H1 (cell line): ENCODE results near the gene TEX29. TPM values are rescaled to one million over a fixed set of nuclear protein-coding genes. Genes with fewer than 3 reads are reported as not detected.

Source experiments
- BACH1 ChIP-seq: IDR thresholded peaks from 2 replicates; pipeline ENCODE4 v1.6.1; 2012; ENCODE audit warnings: low read length, improper control_type of control experiment
- CREB1 ChIP-seq: IDR thresholded peaks from 2 replicates; pipeline ENCODE4 v1.6.1; 2012; ENCODE audit warnings: inconsistent platforms
- E2F6 ChIP-seq: IDR thresholded peaks from 2 replicates; pipeline ENCODE4 v1.6.1; 2012; ENCODE audit warnings: inconsistent platforms
- MAX ChIP-seq: IDR thresholded peaks from 2 replicates; pipeline ENCODE4 v1.6.1; 2012; ENCODE audit warnings: inconsistent platforms
- NANOG ChIP-seq: IDR thresholded peaks from 2 replicates; pipeline ENCODE4 v1.6.1; 2011; ENCODE audit warnings: low read length, low read depth, mild to moderate bottlenecking, inconsistent platforms; ENCODE audit not compliant: insufficient read depth, poor library complexity, severe bottlenecking
- SP4 ChIP-seq: IDR thresholded peaks from 2 replicates; pipeline ENCODE4 v1.6.1; 2012; ENCODE audit warnings: low read length, inconsistent platforms
- polyA plus RNA-seq, 7 experiments: library from polyadenylated mRNA; depleted of rRNA in 3 of 7; stranded (reverse) in 5 of 7; unstranded in 2 of 7; fragments of >200 nt in 5 of 7; fragments of 200-250 nt in 2 of 7; gene quantifications; 1 replicate in 5 of 7; 2 replicates in 1 of 7; 4 replicates in 1 of 7; pipeline versions ENCODE4 v1.2.1 to v1.2.3, GENCODE V29; 2011 to 2013; ENCODE audit warnings: missing spikeins in 2 of 7, mixed read lengths in 2 of 7
- total RNA-seq: library from RNA; stranded (reverse); fragmentation: NEBNext Ultra II Directional; extraction: Animal tissue kit (Norgen Biotek cat#: 25700); gene quantifications from 2 replicates; pipeline ENCODE4 v1.2.1, GENCODE V29; 2021

The TEX29 gene
- total and polyA plus RNA-seq, 2 of the 8 experiments (the other 6 are each of a cell fraction or from before 2014, with no cell fraction given): 0.08 TPM; not detected in 1

DNA sequence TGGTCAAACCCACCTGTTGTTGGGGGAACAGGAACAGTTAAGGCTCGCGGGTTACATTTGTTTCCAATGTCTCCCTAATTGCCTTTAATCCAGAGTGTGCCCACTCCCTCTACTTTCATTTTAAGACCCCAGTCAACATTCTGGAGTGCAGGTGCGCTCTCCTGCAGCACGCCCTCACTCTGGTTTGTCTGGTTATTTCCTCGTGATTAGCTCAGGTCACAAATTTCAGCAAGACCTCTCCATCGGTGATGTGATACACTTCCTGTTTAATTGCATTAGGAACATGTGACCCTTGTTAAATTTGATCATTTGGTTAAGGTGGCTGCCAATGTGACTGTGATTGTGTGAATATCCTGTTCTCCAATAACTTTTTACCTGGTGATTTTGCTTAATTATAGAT lies 53.0 kb downstream of the TEX29 start (continued):
- TF ChIP-seq E2F6 (no peak), SP4 (no peak), BACH1 (no peak), MAX (no peak), NANOG (no peak), CREB1 (no peak)
